ENCODE measurements around the gene MB21D2.

Gene MB21D2

GRCh38 chr3:192904632-192905289 is 12.9 kb downstream of the MB21D2 start:
- Histone ChIP-seq H3K9ac (ENCODE audit: low read length) (no peak overlapping the region), H3K79me2 (ENCODE audit: insufficient read depth, low read length) (no peaks in the 10 kb centered on the region)

GRCh38 chr3:192902549-192902948 is 15.1 kb downstream of the MB21D2 start:
- H3K4me2 ChIP-seq (ENCODE audit: low read length) = no peak overlapping the region
- no peaks in the 10 kb centered on the region for H3K36me3 ChIP-seq (ENCODE audit: insufficient read depth, low read length)
- no peak overlapping the region for H3K4me3 ChIP-seq (ENCODE audit: low read depth, low read length, poor library complexity, severe bottlenecking)
- no peaks in the 10 kb centered on the region for H4K20me1 ChIP-seq (ENCODE audit: insufficient read depth, low read length)
- H3K27ac ChIP-seq (ENCODE audit: low read depth, low read length, poor library complexity, severe bottlenecking) = no peak overlapping the region
- no peaks in the 10 kb centered on the region for H3K79me2 ChIP-seq (ENCODE audit: insufficient read depth, low read length)
- no peaks in the 10 kb centered on the region for H3K4me1 ChIP-seq (ENCODE audit: insufficient read depth, low read length, severe bottlenecking)
- H3K9ac ChIP-seq (ENCODE audit: low read length) = no peak overlapping the region
- peaks cover 7% of the 10 kb centered on the region; the same call in 1 of the 2 replicates for H3K9me3 ChIP-seq (ENCODE audit: low read length)
- H3K27me3 ChIP-seq (ENCODE audit: insufficient read depth, low read length) = peaks cover 10% of the 10 kb centered on the region; the same call in 1 of the 2 replicates
- TF ChIP-seq EZH2 (IDR thresholded peaks at IDR 0.05; ENCODE audit: borderline replicate concordance, low read length) (no peak), CTCF (IDR thresholded peaks at IDR 0.05; ENCODE audit: low read length) (no peak)
- H3F3A ChIP-seq (ENCODE audit: insufficient read depth, low read length) = no peaks in the 10 kb centered on the region
- H2AFZ ChIP-seq (ENCODE audit: low read length) = no peak overlapping the region
- H3K9me2 ChIP-seq (ENCODE audit: low read depth, low read length) = no peaks in the 10 kb centered on the region

More at GRCh38 chr3:192904632-192905289, 12.9 kb downstream of the MB21D2 start:
- no peaks in the 10 kb centered on the region for H3K36me3 ChIP-seq (ENCODE audit: insufficient read depth, low read length)
- H3K27ac ChIP-seq (ENCODE audit: low read depth, low read length, poor library complexity, severe bottlenecking) = no peak overlapping the region
- H2AFZ ChIP-seq (ENCODE audit: low read length) = no peak overlapping the region
- no peaks in the 10 kb centered on the region for H3K9me2 ChIP-seq (ENCODE audit: low read depth, low read length)
- no peaks in the 10 kb centered on the region for H3K4me1 ChIP-seq (ENCODE audit: insufficient read depth, low read length, severe bottlenecking)
- H3F3A ChIP-seq (ENCODE audit: insufficient read depth, low read length) = no peaks in the 10 kb centered on the region
- no peak overlapping the region for H3K4me3 ChIP-seq (ENCODE audit: low read depth, low read length, poor library complexity, severe bottlenecking)
- H3K4me2 ChIP-seq (ENCODE audit: low read length) = no peak overlapping the region
- H3K9me3 ChIP-seq (ENCODE audit: low read length) = peaks cover 7% of the 10 kb centered on the region; the same call in 1 of the 2 replicates
- TF ChIP-seq CTCF (IDR thresholded peaks at IDR 0.05; ENCODE audit: low read length) (no peak), EZH2 (IDR thresholded peaks at IDR 0.05; ENCODE audit: borderline replicate concordance, low read length) (no peak)
- peaks cover 10% of the 10 kb centered on the region; the same call in 1 of the 2 replicates for H3K27me3 ChIP-seq (ENCODE audit: insufficient read depth, low read length)
- no peaks in the 10 kb centered on the region for H4K20me1 ChIP-seq (ENCODE audit: insufficient read depth, low read length)

DNA sequence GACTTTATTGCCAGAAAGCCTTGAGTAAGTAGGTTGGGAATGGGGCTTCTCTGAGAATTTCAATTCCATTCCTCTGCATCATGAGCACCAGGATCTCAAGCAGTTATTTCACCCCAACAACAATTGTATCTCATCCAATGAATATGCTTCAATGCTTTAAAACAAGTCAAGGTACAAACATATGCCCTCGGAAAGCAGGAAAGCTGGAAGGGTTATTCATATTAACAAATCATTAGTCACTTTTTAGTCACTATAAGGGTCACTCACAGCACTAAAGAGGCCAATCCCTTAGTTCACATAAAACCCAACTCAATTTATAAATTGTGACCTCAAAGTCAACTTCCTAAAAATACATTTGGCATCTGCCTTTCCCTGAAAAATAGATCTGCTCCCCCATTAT is 16.2 kb downstream of the MB21D2 start:
- Histone ChIP-seq H2AFZ (ENCODE audit: low read length) (no peak overlapping the region), H3K4me3 (ENCODE audit: low read depth, low read length, poor library complexity, severe bottlenecking) (no peak overlapping the region), H3F3A (ENCODE audit: insufficient read depth, low read length) (no peaks in the 10 kb centered on the region), H3K9me2 (ENCODE audit: low read depth, low read length) (no peaks in the 10 kb centered on the region), H3K9ac (ENCODE audit: low read length) (no peak overlapping the region), H4K20me1 (ENCODE audit: insufficient read depth, low read length) (no peaks in the 10 kb centered on the region), H3K36me3 (ENCODE audit: insufficient read depth, low read length) (no peaks in the 10 kb centered on the region), H3K4me1 (ENCODE audit: insufficient read depth, low read length, severe bottlenecking) (no peaks in the 10 kb centered on the region), H3K4me2 (ENCODE audit: low read length) (no peak overlapping the region), H3K79me2 (ENCODE audit: insufficient read depth, low read length) (no peaks in the 10 kb centered on the region), H3K27me3 (ENCODE audit: insufficient read depth, low read length) (peaks cover 10% of the 10 kb centered on the region; the same call in 1 of the 2 replicates), H3K9me3 (ENCODE audit: low read length) (peaks cover 7% of the 10 kb centered on the region; the same call in 1 of the 2 replicates), H3K27ac (ENCODE audit: low read depth, low read length, poor library complexity, severe bottlenecking) (no peak overlapping the region)
- no peak for TF ChIP-seq EZH2 (IDR thresholded peaks at IDR 0.05; ENCODE audit: borderline replicate concordance, low read length)
- no peak for TF ChIP-seq CTCF (IDR thresholded peaks at IDR 0.05; ENCODE audit: low read length)

Data from OCI-LY1 (cell line).